Lower lobe of right lung (tissue), 2 donors: ENCODE results near the gene NKX2-2. TPM values are rescaled to one million over a fixed set of nuclear protein-coding genes. Genes with fewer than 3 reads are reported as not detected.

Experiments used
- ATAC-seq, 2 donors: fragments of 200-7000 bp; cut with Tn5 transposase; one replicate each; pipeline ENCODE4 v1.9.1; 2020 to 2022; ENCODE audit warnings: mild to moderate bottlenecking in 2 of 2, moderate library complexity in 2 of 2
- DNase-seq: peaks from one replicate; pipeline ENCODE4 v3.0.0-alpha.2; 2020
- H3K27ac ChIP-seq: fragments of 200-600 bp; one replicate; pipeline ENCODE4 v1.8.0; 2022
- H3K27me3 ChIP-seq: fragments of 200-600 bp; one replicate; pipeline ENCODE4 v1.8.0; 2022; ENCODE audit warnings: low read depth
- H3K36me3 ChIP-seq: fragments of 200-600 bp; one replicate; pipeline ENCODE4 v1.8.0; 2022; ENCODE audit warnings: mild to moderate bottlenecking
- H3K4me1 ChIP-seq: fragments of 200-600 bp; one replicate; pipeline ENCODE4 v1.8.0; 2022
- H3K4me3 ChIP-seq: fragments of 200-600 bp; one replicate; pipeline ENCODE4 v1.8.0; 2022; ENCODE audit warnings: mild to moderate bottlenecking
- H3K9me3 ChIP-seq: fragments of 200-600 bp; one replicate; pipeline ENCODE4 v1.8.0; 2022
- intact Hi-C: fragments of 100-400 bp; cut with DNase I; formaldehyde crosslinking; loops from one replicate; pipeline ENCODE4 v1.11.0; 2022
- total RNA-seq: library from RNA; stranded (reverse); fragmentation: NEBNext Ultra II Directional; extraction: Animal tissue kit (Norgen Biotek cat#: 25700); gene quantifications from one replicate; pipeline ENCODE4 v1.2.1, GENCODE V29; 2021
- TF ChIP-seq, protein P1 (sequence below): fragments of 200-600 bp; IDR thresholded peaks from one replicate; pipeline ENCODE4 v1.8.0; 2022; ENCODE audit warnings: antibody characterized with exemption, mild to moderate bottlenecking
- donor health status: DM: no; HTN: yes; CAD: no; lungs with severe emphysema.

Gene NKX2-2
- total RNA-seq, 1 donor from 2014 or later: not detected

- H3K4me1 ChIP-seq: peaks cover 62% of the 10 kb centered on the region
- ATAC-seq: no peak
- no peaks in the 10 kb centered on the region for H3K9me3 ChIP-seq
- H3K4me3 ChIP-seq: no peak overlapping the region
- H3K27ac ChIP-seq: no peak overlapping the region
- TF ChIP-seq, protein P1, sequence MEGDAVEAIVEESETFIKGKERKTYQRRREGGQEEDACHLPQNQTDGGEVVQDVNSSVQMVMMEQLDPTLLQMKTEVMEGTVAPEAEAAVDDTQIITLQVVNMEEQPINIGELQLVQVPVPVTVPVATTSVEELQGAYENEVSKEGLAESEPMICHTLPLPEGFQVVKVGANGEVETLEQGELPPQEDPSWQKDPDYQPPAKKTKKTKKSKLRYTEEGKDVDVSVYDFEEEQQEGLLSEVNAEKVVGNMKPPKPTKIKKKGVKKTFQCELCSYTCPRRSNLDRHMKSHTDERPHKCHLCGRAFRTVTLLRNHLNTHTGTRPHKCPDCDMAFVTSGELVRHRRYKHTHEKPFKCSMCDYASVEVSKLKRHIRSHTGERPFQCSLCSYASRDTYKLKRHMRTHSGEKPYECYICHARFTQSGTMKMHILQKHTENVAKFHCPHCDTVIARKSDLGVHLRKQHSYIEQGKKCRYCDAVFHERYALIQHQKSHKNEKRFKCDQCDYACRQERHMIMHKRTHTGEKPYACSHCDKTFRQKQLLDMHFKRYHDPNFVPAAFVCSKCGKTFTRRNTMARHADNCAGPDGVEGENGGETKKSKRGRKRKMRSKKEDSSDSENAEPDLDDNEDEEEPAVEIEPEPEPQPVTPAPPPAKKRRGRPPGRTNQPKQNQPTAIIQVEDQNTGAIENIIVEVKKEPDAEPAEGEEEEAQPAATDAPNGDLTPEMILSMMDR: no peak
- intact Hi-C loops: no loop called here
- H3K36me3 ChIP-seq: no peaks in the 10 kb centered on the region
- H3K27me3 ChIP-seq: peaks cover 100% of the 10 kb centered on the region
- DNase-seq: peak; percentile 41
Observed at GRCh38 chr20:21513181-21513663, 642 bp downstream of the NKX2-2 start.

DNA sequence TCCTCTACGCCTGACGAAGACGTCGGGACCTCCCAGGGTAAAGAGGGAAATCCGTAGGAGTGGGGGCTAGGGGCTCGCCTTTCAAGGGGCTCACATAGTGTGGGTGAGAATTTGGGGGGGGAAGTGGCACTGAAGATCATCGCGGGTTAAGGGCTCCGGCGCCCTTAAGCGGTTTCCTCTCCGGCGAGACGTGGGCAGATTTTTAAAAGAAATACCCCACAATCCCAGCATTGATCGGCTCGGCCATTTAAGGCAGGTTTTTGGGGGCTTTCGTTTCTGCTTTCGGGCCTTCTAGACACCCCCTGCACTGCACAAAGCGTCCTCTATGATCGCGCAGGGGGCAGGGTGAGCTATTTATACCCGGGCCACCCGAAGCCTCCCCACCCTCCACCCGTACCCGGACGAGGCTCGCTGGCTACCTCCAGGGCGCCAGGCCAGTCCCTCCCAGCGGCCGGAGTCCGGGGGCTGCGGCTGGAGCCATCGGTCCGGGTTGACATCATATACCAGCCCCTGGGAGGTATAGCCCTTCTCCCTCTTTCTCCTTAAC, 1.2 kb downstream of the NKX2-2 start:
- H3K27ac ChIP-seq: no peak overlapping the region
- H3K36me3 ChIP-seq: no peaks in the 10 kb centered on the region
- peaks cover 57% of the 10 kb centered on the region for H3K4me1 ChIP-seq
- TF ChIP-seq, protein P1: no peak
- peaks cover 100% of the 10 kb centered on the region for H3K27me3 ChIP-seq
- peak; percentile 44 for DNase-seq
- ATAC-seq: no peak
- H3K9me3 ChIP-seq: no peaks in the 10 kb centered on the region
- peak overlapping the region; percentile 39 for H3K4me3 ChIP-seq
- intact Hi-C loops: no loop called here

GRCh38 chr20:21511850-21512633, 1.8 kb downstream of the NKX2-2 start:
- H3K9me3 ChIP-seq: no peaks in the 10 kb centered on the region
- ATAC-seq (no peak), DNase-seq (peak; percentile 45)
- H3K27me3 ChIP-seq: peaks cover 100% of the 10 kb centered on the region
- no peaks in the 10 kb centered on the region for H3K36me3 ChIP-seq
- peak overlapping the region; percentile 39 for H3K4me3 ChIP-seq
- H3K4me1 ChIP-seq: peaks cover 52% of the 10 kb centered on the region
- intact Hi-C loops: no loop called here
- TF ChIP-seq, protein P1: no peak
- no peak overlapping the region for H3K27ac ChIP-seq

- Histone ChIP-seq H3K9me3 (no peaks in the 10 kb centered on the region), H3K4me1 (peaks cover 56% of the 10 kb centered on the region), H3K27ac (no peak overlapping the region), H3K27me3 (peaks cover 99% of the 10 kb centered on the region), H3K36me3 (no peaks in the 10 kb centered on the region), H3K4me3 (no peak overlapping the region)
- TF ChIP-seq, protein P1: no peak
- ATAC-seq (no peak), DNase-seq (no peak)
- intact Hi-C loops: no loop called here
Observed at GRCh38 chr20:21511485-21511849, 2.4 kb downstream of the NKX2-2 start.

GRCh38 chr20:21510414-21511384, 3.2 kb downstream of the NKX2-2 start:
- TF ChIP-seq, protein P1: no peak
- Histone ChIP-seq H3K27me3 (peaks cover 98% of the 10 kb centered on the region), H3K36me3 (no peaks in the 10 kb centered on the region), H3K27ac (no peak overlapping the region), H3K4me3 (peak overlapping the region; percentile 46), H3K4me1 (peaks cover 64% of the 10 kb centered on the region), H3K9me3 (no peaks in the 10 kb centered on the region)
- DNase-seq (peak; percentile 43), ATAC-seq (peak in 1 of 2 donors; percentile 31)
- intact Hi-C loops: no loop called here
